ENCODE results near the gene SMAD7. TPM values are rescaled to one million over a fixed set of nuclear protein-coding genes. Genes with fewer than 3 reads are reported as not detected.

SMAD7 gene
- total RNA-seq, 2 experiments from 2014 or later: 17.4 to 18.1 TPM

DNA sequence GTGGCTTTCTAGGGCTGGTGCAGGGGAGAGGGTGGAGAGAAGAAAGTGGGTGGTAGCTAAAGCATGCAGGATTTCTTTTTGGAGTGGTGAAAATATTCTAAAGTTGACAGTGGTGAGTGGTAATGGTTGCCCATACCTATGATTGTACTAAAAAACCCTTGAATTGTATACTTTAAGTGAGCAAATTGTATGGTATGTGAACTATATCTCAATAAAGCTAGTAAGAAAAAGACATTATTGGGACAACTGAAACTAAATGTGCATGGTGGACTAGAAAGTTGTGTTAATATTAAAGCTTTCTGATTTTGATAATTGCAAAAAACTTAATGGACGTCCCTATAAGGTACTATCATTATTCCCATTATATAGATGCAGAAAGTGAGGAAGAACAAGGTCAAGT lies 50.3 kb downstream of the SMAD7 start:
- DNase-seq: no peak
- Mint-ChIP-seq H3K4me3 (no peak overlapping the region), H3K36me3 (ENCODE audit: low read depth) (no peaks in the 10 kb centered on the region), H3K27ac (no peak overlapping the region), H3K9me3 (peaks cover 14% of the 10 kb centered on the region), H3K4me1 (ENCODE audit: low read depth) (peaks cover 16% of the 10 kb centered on the region), H3K27me3 (no peaks in the 10 kb centered on the region)
- intact Hi-C loops (cut with micrococcal nuclease): no loop called here
- ChIA-PET POLR2A (interaction anchor here (1.0 kb wide), 1 partner anchor 52 kb away, joined by 3 read pairs; no protein-coding TSS in a partner anchor), CTCF (no interaction called here)
- no peak for TF ChIP-seq CTCF (IDR thresholded peaks at IDR 0.05)
- no peak for ATAC-seq

DNA sequence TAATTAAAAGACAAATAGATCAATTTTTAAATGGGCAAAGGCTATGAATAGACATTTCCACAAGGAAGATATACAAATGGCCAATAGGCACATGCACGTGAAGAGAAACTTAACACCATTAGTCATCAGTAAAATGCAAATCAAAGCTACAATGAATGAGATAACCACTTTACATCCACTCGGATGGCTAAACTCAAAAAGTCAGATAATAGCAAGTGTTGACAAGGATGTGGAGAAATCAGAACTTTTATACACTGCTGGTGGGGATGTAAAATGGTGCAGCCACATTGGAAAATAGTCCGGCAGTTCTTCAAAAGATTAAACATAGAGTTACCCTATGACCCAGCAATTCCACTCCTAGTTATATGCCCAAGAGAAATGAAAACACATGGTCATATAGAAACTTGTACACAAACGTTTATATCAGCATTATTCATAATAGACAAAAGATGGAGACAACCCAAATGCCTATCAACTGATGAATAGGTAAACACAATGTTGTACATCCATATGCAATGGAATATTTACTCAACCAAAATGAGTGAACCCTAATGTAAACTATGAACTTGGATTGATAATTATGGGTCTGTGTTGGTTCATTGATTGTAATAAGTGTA lies 51.1 kb downstream of the SMAD7 start:
- intact Hi-C loops (cut with micrococcal nuclease): no loop called here
- Mint-ChIP-seq H3K4me3 (no peak overlapping the region), H3K4me1 (ENCODE audit: low read depth) (peaks cover 16% of the 10 kb centered on the region), H3K36me3 (ENCODE audit: low read depth) (no peaks in the 10 kb centered on the region), H3K27ac (no peak overlapping the region), H3K27me3 (no peaks in the 10 kb centered on the region), H3K9me3 (peaks cover 10% of the 10 kb centered on the region)
- TF ChIP-seq CTCF (IDR thresholded peaks at IDR 0.05): no peak
- CTCF ChIA-PET: no interaction called here
- no peak for ATAC-seq
- POLR2A ChIA-PET: no interaction called here
- no peak for DNase-seq

- peaks cover 16% of the 10 kb centered on the region for H3K4me1 Mint-ChIP-seq (ENCODE audit: low read depth)
- intact Hi-C loops (cut with micrococcal nuclease): no loop called here
- no peaks in the 10 kb centered on the region for H3K36me3 Mint-ChIP-seq (ENCODE audit: low read depth)
- ATAC-seq: no peak
- DNase-seq: no peak
- TF ChIP-seq CTCF (IDR thresholded peaks at IDR 0.05): no peak
- POLR2A ChIA-PET: no interaction called here
- no peak overlapping the region for H3K4me3 Mint-ChIP-seq
- CTCF ChIA-PET: interaction anchor here (1.3 kb wide), 1 partner anchor 70 kb away, joined by 3 read pairs; no protein-coding TSS in a partner anchor
- H3K27ac Mint-ChIP-seq: no peak overlapping the region
- H3K27me3 Mint-ChIP-seq: no peaks in the 10 kb centered on the region
- H3K9me3 Mint-ChIP-seq: peaks cover 4% of the 10 kb centered on the region
These were observed 52.2 kb downstream of the SMAD7 start for GRCh38 chr18:48898521-48898920.

DNA sequence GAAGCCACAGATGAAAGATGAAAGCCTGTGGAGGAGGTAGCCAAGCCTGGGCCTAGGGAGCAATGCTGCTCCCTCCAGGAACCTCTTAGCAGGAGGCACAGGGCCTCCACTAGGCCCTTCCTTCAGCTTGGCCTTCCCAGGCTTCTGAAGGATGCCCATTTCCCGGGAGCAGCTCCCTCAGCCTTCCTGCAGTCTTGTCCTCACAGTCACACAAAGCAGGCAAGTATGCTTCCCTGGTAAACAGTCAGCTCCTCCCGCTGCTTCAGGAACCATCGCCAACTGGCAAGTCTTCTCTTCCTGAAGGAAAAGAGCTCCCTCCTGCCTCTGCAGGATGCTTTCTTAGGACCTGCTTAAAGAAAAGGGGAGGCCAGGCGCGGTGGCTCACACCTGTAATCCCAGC lies 53.2 kb downstream of the SMAD7 start:
- intact Hi-C loops (cut with micrococcal nuclease): no loop called here

More for the DNA sequence above, 53.2 kb downstream of the SMAD7 start:
- no peaks in the 10 kb centered on the region for H3K27me3 Mint-ChIP-seq
- peaks cover 16% of the 10 kb centered on the region for H3K4me1 Mint-ChIP-seq (ENCODE audit: low read depth)
- DNase-seq (no peak), ATAC-seq (no peak)
- peaks cover 4% of the 10 kb centered on the region for H3K9me3 Mint-ChIP-seq
- CTCF ChIA-PET: interaction anchor here (0.9 to 1.3 kb wide), 3 partner anchors 16 to 100 kb away, joined by 3 to 4 read pairs (median 3); no protein-coding TSS in a partner anchor
- no peak overlapping the region for H3K27ac Mint-ChIP-seq
- POLR2A ChIA-PET: no interaction called here
- no peak overlapping the region for H3K4me3 Mint-ChIP-seq
- no peak for TF ChIP-seq CTCF (IDR thresholded peaks at IDR 0.05)
- H3K36me3 Mint-ChIP-seq (ENCODE audit: low read depth): no peaks in the 10 kb centered on the region

All from activated CD8-positive, alpha-beta T cell treated with anti-CD3 and anti-CD28 coated beads for 36 hours (primary cell).